Hypothalamus (tissue), 51 donors: ENCODE data around the gene TMEM184B.

Experiments used
- DNase-seq, 51 donors: peaks; one replicate each; lab custom pipeline; 2025; lab: John Stamatoyannopoulos, UW

Gene TMEM184B

DNA sequence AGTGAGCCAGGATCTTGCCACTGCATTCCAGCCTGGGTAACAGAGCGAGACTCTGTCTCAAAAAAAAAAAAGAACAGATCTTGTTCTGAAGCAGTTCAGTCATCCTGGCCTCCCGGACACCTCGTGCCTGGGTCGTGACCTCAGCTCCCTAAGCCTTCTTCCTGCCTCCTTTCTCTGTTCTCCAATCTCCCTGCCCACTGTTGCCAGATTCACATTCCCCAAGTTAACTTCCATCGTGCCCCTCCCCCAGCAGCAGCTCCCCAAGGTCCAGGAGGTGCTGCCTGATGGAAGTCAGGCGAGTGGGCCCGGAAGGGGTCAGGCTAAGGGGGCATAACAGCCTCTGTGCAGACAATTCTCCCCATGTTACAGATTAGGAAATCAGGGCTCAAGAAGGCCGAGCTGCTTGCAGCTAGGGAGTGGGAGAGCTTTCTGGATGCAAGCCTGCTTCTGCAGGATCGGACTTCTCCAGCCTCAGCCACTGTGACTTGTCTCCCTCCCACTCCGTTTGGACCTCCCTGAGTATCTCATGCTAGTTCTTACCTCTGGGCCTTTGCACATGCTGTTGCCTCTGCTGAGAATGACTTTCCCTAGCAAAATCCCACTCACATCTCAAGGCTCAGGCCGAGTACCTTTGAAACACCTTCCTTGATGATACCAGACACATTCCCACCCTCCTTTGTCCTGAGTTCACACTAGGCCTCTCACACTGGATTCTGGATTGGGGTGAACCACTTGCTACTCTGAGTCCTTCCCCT lies 14.3 kb upstream of the TMEM184B start:
- no peak for DNase-seq

DNA sequence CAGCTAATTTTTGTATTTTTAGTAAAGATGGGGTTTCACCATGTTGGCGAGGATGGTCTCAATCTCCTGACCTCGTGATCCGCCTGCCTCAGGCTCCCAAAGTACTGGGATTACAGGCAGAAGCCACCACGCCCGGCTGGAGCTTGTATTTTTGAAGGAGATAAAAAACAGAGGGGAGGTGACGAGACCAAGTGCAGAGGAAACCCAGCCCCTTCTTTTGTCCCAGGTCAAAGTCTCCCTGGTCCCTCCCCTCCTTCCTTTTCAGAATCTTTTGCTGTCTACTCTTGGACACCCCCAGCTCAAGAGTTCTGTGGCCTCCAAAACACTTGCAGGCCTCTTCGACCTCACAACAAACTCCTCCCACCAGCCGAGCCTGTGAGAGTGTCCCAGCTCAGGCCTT lies 12.2 kb upstream of the TMEM184B start:
- DNase-seq: no peak

DNA sequence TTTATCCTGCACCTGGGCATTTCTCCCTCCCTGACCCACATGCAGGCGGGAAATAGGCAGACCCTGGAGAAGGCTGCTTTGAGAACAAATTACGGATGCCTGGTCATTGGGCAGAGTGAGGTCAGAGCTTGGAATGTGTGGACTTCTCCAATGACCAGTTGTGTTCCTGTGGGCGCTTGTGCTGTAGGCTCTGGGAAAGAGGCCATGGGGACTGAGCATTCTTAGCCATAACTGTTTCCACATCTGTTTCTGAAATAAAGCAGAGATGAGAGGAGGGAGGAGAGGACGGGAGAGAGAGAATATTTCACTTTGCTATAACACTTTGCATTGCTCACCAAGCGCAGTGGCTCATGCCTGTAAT lies 11.2 kb upstream of the TMEM184B start:
- no peak for DNase-seq

GRCh38 chr22:38282397-38282796 lies 9.6 kb upstream of the TMEM184B start:
- no peak for DNase-seq

GRCh38 chr22:38276166-38276565 lies 3.4 kb upstream of the TMEM184B start:
- no peak for DNase-seq

GRCh38 chr22:38273135-38273826 lies 471 bp upstream of the TMEM184B start:
- DNase-seq: peak in 16 of 51 donors; percentile 40 to 92 (median 62)

DNA sequence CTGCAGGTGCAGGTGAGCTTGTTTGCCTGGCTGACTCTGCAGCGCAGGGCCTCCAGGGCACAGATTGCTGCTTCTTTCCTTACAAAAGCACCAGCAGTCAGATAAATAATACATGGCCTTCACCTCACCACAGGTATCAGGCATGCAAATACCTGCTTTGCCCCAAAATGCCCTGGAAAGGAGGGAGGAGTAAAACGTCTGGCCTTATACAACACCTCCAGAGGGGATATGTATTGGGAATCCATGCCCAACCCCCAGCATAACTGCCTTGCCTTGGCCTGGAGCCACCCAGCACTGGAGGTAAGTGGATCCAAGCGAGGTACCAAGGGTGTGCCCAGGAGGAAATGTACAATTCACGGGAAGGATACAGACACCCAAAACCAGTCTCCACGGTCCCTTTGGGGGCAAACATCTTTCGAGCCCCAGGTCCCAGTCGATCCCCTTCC lies 860 bp downstream of the TMEM184B start:
- peak in 5 of 51 donors; percentile 30 to 60 (median 57) for DNase-seq

DNA sequence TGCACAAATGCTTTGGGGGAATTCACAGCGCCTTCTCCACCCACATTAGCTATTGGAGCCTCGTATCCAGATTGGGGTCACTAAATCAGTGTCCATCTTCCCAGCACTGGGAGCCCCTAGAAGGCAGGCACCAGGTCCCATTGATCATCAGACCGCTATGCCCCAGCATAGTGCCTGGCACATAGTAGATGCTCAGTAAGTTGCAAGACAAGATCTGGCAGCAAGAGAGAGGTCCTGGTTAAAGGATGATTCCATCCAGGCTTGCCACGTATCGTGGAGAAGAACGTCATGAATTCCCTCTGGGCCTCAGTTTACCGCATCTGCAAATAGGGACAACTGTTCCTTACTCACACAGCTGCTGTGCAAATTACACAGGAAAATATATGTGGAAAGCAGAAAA lies 1.7 kb downstream of the TMEM184B start:
- DNase-seq: peak in 1 of 51 donors; percentile 60

GRCh38 chr22:38270091-38270992 lies 2.5 kb downstream of the TMEM184B start:
- peak in 25 of 51 donors; percentile 20 to 72 (median 49) for DNase-seq

DNA sequence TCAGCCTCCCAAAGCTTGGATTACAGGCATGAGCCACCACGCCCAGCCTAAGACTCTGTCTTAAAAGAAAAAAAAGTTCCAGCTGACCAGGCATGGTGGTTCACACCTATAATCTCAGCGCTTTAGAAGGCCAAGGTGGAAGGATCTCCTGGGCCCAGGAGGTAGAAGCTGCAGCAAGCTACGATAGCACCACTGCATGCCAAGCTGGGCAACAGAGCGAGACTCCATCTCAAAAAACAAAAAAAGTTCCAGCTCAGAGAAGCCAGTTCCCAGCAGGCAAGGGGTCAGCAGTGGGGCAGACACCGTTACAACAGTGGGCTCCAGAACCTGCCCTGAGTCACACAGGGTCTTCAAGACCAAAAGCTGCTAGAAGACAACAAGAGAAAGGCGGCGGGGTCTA lies 3.3 kb downstream of the TMEM184B start:
- no peak for DNase-seq

DNA sequence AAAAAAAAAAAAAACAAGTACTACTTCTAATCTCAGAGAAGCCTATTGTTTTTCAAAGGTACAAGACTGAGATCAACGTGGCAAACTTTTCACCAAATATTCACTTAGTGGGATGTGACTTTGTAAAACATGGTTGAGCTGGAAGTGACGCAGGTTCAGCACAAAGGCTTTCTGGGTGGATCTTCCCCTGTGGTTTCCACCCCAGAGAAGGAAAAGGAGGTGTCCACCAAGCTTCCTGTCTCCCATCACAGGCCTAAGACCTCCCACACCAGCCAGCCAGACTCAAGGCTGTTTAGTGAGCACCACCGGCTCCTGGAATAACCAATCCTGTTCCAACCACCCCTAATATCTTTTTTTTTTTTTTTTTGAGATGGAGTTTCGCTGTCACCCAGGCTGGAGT lies 5.7 kb downstream of the TMEM184B start:
- no peak for DNase-seq

GRCh38 chr22:38266120-38266519 lies 6.7 kb downstream of the TMEM184B start:
- no peak for DNase-seq

- DNase-seq: peak in 3 of 51 donors; percentile 19 to 30 (median 21)
Measured at GRCh38 chr22:38264322-38264843, 8.4 kb downstream of the TMEM184B start.

- DNase-seq: peak in 35 of 51 donors; percentile 24 to 71 (median 48)
Measured at GRCh38 chr22:38262051-38262795, 10.6 kb downstream of the TMEM184B start.

GRCh38 chr22:38260761-38261681 lies 11.8 kb downstream of the TMEM184B start:
- peak in 19 of 51 donors; percentile 14 to 79 (median 41) for DNase-seq

DNA sequence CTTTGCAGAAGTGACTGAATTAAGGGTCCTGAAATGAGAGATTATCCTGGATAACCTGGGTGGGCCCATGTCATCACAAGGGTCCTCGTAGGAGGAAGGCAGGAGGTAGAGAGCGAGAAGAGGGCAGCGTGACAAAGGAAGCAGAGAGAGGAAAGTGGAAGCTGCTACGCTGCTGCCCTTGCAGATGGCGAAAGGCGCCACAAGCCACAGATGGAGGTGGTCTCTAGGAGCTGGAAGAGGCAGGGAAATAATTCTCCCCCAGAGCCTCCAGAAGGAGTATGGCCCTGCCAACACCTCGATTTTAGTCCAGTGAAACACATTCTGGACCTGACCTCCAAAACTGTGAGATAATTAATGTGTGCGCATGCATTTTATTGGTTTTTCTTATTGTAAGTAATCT lies 13.4 kb downstream of the TMEM184B start:
- peak in 2 of 51 donors; percentile 10 to 22 for DNase-seq

DNA sequence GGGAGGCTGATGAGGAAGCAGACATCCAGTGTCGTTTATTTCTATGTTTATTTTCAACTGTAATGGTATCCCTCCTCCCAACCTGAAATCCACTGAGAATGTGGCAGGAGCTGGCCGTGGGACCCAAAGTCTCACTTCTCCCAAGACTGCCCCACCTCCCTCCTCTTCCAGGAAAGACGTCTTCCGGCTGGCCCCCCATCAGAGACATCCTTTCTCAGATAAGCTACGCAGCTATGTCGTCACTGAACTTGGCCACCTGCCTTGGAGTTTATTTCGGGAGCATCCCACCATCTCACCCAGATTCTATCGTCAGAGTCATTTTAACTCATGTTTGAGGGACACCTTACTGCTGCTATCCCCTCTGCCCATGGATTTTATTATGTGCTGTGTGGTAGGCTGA lies 13.9 kb downstream of the TMEM184B start:
- no peak for DNase-seq

GRCh38 chr22:38257650-38258250 lies 15.1 kb downstream of the TMEM184B start:
- DNase-seq: no peak
